Lung microvascular endothelial cell (primary cell): ENCODE results near the gene GRID1. TPM values are rescaled to one million over a fixed set of nuclear protein-coding genes. Genes with fewer than 3 reads are reported as not detected.

Experiments used
- DNase-seq, 2 donors: peaks; one replicate each; pipeline versions ENCODE4 v3.0.0 to v3.0.0-alpha.2; 2010; ENCODE audit warnings: low read depth in 2 of 2
- total RNA-seq: library from RNA; depleted of rRNA; stranded (reverse); fragments of >200 nt; gene quantifications from 2 replicates; pipeline ENCODE4 v1.2.1, GENCODE V29; 2014

The GRID1 gene
- total RNA-seq, 1 donor from 2014 or later, result not detected

- no peak for DNase-seq
These were observed 97.3 kb downstream of the GRID1 start for GRCh38 chr10:86269332-86269731.

GRCh38 chr10:86267286-86268195, 99.1 kb downstream of the GRID1 start:
- DNase-seq, result no peak

- no peak for DNase-seq
These were observed 100.0 kb downstream of the GRID1 start for GRCh38 chr10:86266446-86267242.

- no peak for DNase-seq
These were observed 100.7 kb downstream of the GRID1 start for GRCh38 chr10:86265895-86266259.

- DNase-seq, result no peak
These were observed 101.2 kb downstream of the GRID1 start for GRCh38 chr10:86265236-86265894.

- DNase-seq, result no peak
These were observed 101.9 kb downstream of the GRID1 start for GRCh38 chr10:86264481-86265231.

GRCh38 chr10:86263907-86264306, 102.7 kb downstream of the GRID1 start:
- DNase-seq, result no peak

GRCh38 chr10:86263209-86263608, 103.4 kb downstream of the GRID1 start:
- DNase-seq, result no peak

- DNase-seq, result no peak
These were observed 103.9 kb downstream of the GRID1 start for GRCh38 chr10:86262688-86263181.

GRCh38 chr10:86261941-86262687, 104.5 kb downstream of the GRID1 start:
- DNase-seq, result peak in 1 of 2 donors; percentile 3

GRCh38 chr10:86261470-86261869, 105.1 kb downstream of the GRID1 start:
- DNase-seq, result no peak

GRCh38 chr10:86260564-86260963, 106.0 kb downstream of the GRID1 start:
- DNase-seq, result no peak

GRCh38 chr10:86259901-86260562, 106.6 kb downstream of the GRID1 start:
- DNase-seq, result no peak

- DNase-seq, result no peak
These were observed 107.7 kb downstream of the GRID1 start for GRCh38 chr10:86258941-86259340.

GRCh38 chr10:86258499-86258898, 108.1 kb downstream of the GRID1 start:
- no peak for DNase-seq

- DNase-seq, result no peak
These were observed 108.9 kb downstream of the GRID1 start for GRCh38 chr10:86257683-86258082.

- DNase-seq, result no peak
These were observed 109.8 kb downstream of the GRID1 start for GRCh38 chr10:86256690-86257315.

- DNase-seq, result no peak
These were observed 111.0 kb downstream of the GRID1 start for GRCh38 chr10:86255405-86256251.
